ENCODE data around the gene DIRAS1.

DIRAS1 gene

GRCh38 chr19:2755448-2755705 lies 34.2 kb upstream of the DIRAS1 start:
- no peaks in the 10 kb centered on the region for H3K4me1 ChIP-seq (ENCODE audit: control insufficient read depth, insufficient read depth, low read length)
- no peaks in the 10 kb centered on the region for H3K9me3 ChIP-seq (ENCODE audit: control insufficient read depth, low read length)
- no peak overlapping the region for H3K27ac ChIP-seq (ENCODE audit: insufficient read depth, low read depth, low read length, poor library complexity, severe bottlenecking)
- H3K36me3 ChIP-seq (ENCODE audit: control insufficient read depth, insufficient read depth, low read length): peaks cover 24% of the 10 kb centered on the region
- 95 to 97% methylated on average over 16 of the region's 16 CpGs for WGBS, 2 experiments
- no peaks in the 10 kb centered on the region for H3K27me3 ChIP-seq (ENCODE audit: control insufficient read depth, insufficient read depth, low read length, poor library complexity, severe bottlenecking)
- H3K4me3 ChIP-seq (ENCODE audit: insufficient read depth, low read depth, low read length): no peak overlapping the region

GRCh38 chr19:2754659-2755447 lies 33.7 kb upstream of the DIRAS1 start:
- H3K9me3 ChIP-seq (ENCODE audit: control insufficient read depth, low read length): no peaks in the 10 kb centered on the region
- no peak overlapping the region for H3K4me3 ChIP-seq (ENCODE audit: insufficient read depth, low read depth, low read length)
- peaks cover 23% of the 10 kb centered on the region for H3K36me3 ChIP-seq (ENCODE audit: control insufficient read depth, insufficient read depth, low read length)
- no peaks in the 10 kb centered on the region for H3K27me3 ChIP-seq (ENCODE audit: control insufficient read depth, insufficient read depth, low read length, poor library complexity, severe bottlenecking)
- no peak overlapping the region for H3K27ac ChIP-seq (ENCODE audit: insufficient read depth, low read depth, low read length, poor library complexity, severe bottlenecking)
- H3K4me1 ChIP-seq (ENCODE audit: control insufficient read depth, insufficient read depth, low read length): no peaks in the 10 kb centered on the region
- WGBS, 2 experiments: 93 to 94% methylated on average over 43 of the region's 43 CpGs

GRCh38 chr19:2751438-2751830 lies 30.3 kb upstream of the DIRAS1 start:
- WGBS, 2 experiments: 92 to 93% methylated on average over 21 of the region's 21 CpGs

GRCh38 chr19:2750808-2751437 lies 29.8 kb upstream of the DIRAS1 start:
- Histone ChIP-seq H3K36me3 (ENCODE audit: control insufficient read depth, insufficient read depth, low read length) (peaks cover 7% of the 10 kb centered on the region), H3K4me3 (ENCODE audit: insufficient read depth, low read depth, low read length) (no peak overlapping the region), H3K27ac (ENCODE audit: insufficient read depth, low read depth, low read length, poor library complexity, severe bottlenecking) (no peak overlapping the region), H3K4me1 (ENCODE audit: control insufficient read depth, insufficient read depth, low read length) (no peaks in the 10 kb centered on the region), H3K9me3 (ENCODE audit: control insufficient read depth, low read length) (no peaks in the 10 kb centered on the region), H3K27me3 (ENCODE audit: control insufficient read depth, insufficient read depth, low read length, poor library complexity, severe bottlenecking) (peaks cover 8% of the 10 kb centered on the region)
- WGBS, 2 experiments: 86 to 88% methylated on average over 17 of the region's 17 CpGs

More at GRCh38 chr19:2751438-2751830, 30.3 kb upstream of the DIRAS1 start:
- H3K4me3 ChIP-seq (ENCODE audit: insufficient read depth, low read depth, low read length): no peak overlapping the region
- no peaks in the 10 kb centered on the region for H3K4me1 ChIP-seq (ENCODE audit: control insufficient read depth, insufficient read depth, low read length)
- no peaks in the 10 kb centered on the region for H3K9me3 ChIP-seq (ENCODE audit: control insufficient read depth, low read length)
- H3K27ac ChIP-seq (ENCODE audit: insufficient read depth, low read depth, low read length, poor library complexity, severe bottlenecking): no peak overlapping the region
- H3K36me3 ChIP-seq (ENCODE audit: control insufficient read depth, insufficient read depth, low read length): peaks cover 10% of the 10 kb centered on the region
- H3K27me3 ChIP-seq (ENCODE audit: control insufficient read depth, insufficient read depth, low read length, poor library complexity, severe bottlenecking): peaks cover 8% of the 10 kb centered on the region

- Histone ChIP-seq H3K27ac (ENCODE audit: insufficient read depth, low read depth, low read length, poor library complexity, severe bottlenecking) (no peak overlapping the region), H3K4me1 (ENCODE audit: control insufficient read depth, insufficient read depth, low read length) (no peaks in the 10 kb centered on the region), H3K27me3 (ENCODE audit: control insufficient read depth, insufficient read depth, low read length, poor library complexity, severe bottlenecking) (peaks cover 13% of the 10 kb centered on the region), H3K36me3 (ENCODE audit: control insufficient read depth, insufficient read depth, low read length) (no peaks in the 10 kb centered on the region), H3K9me3 (ENCODE audit: control insufficient read depth, low read length) (no peaks in the 10 kb centered on the region), H3K4me3 (ENCODE audit: insufficient read depth, low read depth, low read length) (no peak overlapping the region)
- WGBS, 2 experiments: 86 to 87% methylated on average over 7 of the region's 7 CpGs
Measured at GRCh38 chr19:2747349-2747748, 26.2 kb upstream of the DIRAS1 start.

- H3K9me3 ChIP-seq (ENCODE audit: control insufficient read depth, low read length): no peaks in the 10 kb centered on the region
- 44 to 50% methylated on average over 4 of the region's 4 CpGs for WGBS, 2 experiments
Measured at GRCh38 chr19:2744113-2744512, 22.9 kb upstream of the DIRAS1 start.

GRCh38 chr19:2743099-2743498 lies 21.9 kb upstream of the DIRAS1 start:
- Histone ChIP-seq H3K4me1 (ENCODE audit: control insufficient read depth, insufficient read depth, low read length) (peaks cover 5% of the 10 kb centered on the region), H3K4me3 (ENCODE audit: insufficient read depth, low read depth, low read length) (no peak overlapping the region), H3K27me3 (ENCODE audit: control insufficient read depth, insufficient read depth, low read length, poor library complexity, severe bottlenecking) (peaks cover 16% of the 10 kb centered on the region), H3K27ac (ENCODE audit: insufficient read depth, low read depth, low read length, poor library complexity, severe bottlenecking) (no peak overlapping the region), H3K9me3 (ENCODE audit: control insufficient read depth, low read length) (no peaks in the 10 kb centered on the region), H3K36me3 (ENCODE audit: control insufficient read depth, insufficient read depth, low read length) (no peaks in the 10 kb centered on the region)
- WGBS, 2 experiments: 78 to 85% methylated on average over 8 of the region's 8 CpGs

More at GRCh38 chr19:2744113-2744512, 22.9 kb upstream of the DIRAS1 start:
- H3K4me3 ChIP-seq (ENCODE audit: insufficient read depth, low read depth, low read length): no peak overlapping the region
- peaks cover 3% of the 10 kb centered on the region for H3K4me1 ChIP-seq (ENCODE audit: control insufficient read depth, insufficient read depth, low read length)
- H3K36me3 ChIP-seq (ENCODE audit: control insufficient read depth, insufficient read depth, low read length): no peaks in the 10 kb centered on the region
- no peak overlapping the region for H3K27ac ChIP-seq (ENCODE audit: insufficient read depth, low read depth, low read length, poor library complexity, severe bottlenecking)
- H3K27me3 ChIP-seq (ENCODE audit: control insufficient read depth, insufficient read depth, low read length, poor library complexity, severe bottlenecking): peaks cover 21% of the 10 kb centered on the region

GRCh38 chr19:2740314-2740656 lies 19.1 kb upstream of the DIRAS1 start:
- Histone ChIP-seq H3K36me3 (ENCODE audit: control insufficient read depth, insufficient read depth, low read length) (no peaks in the 10 kb centered on the region), H3K9me3 (ENCODE audit: control insufficient read depth, low read length) (no peaks in the 10 kb centered on the region), H3K27ac (ENCODE audit: insufficient read depth, low read depth, low read length, poor library complexity, severe bottlenecking) (no peak overlapping the region), H3K27me3 (ENCODE audit: control insufficient read depth, insufficient read depth, low read length, poor library complexity, severe bottlenecking) (peaks cover 13% of the 10 kb centered on the region), H3K4me1 (ENCODE audit: control insufficient read depth, insufficient read depth, low read length) (peaks cover 5% of the 10 kb centered on the region), H3K4me3 (ENCODE audit: insufficient read depth, low read depth, low read length) (no peak overlapping the region)
- WGBS, 2 experiments: 49 to 50% methylated on average over 13 of the region's 13 CpGs

- H3K36me3 ChIP-seq (ENCODE audit: control insufficient read depth, insufficient read depth, low read length): no peaks in the 10 kb centered on the region
- peaks cover 5% of the 10 kb centered on the region for H3K4me1 ChIP-seq (ENCODE audit: control insufficient read depth, insufficient read depth, low read length)
- 1% methylated on average over 64 of the region's 64 CpGs for WGBS, 2 experiments
- no peak within 1 kb of the TSS for H3K27ac ChIP-seq (ENCODE audit: insufficient read depth, low read depth, low read length, poor library complexity, severe bottlenecking)
- H3K27me3 ChIP-seq (ENCODE audit: control insufficient read depth, insufficient read depth, low read length, poor library complexity, severe bottlenecking): peaks cover 13% of the 10 kb centered on the region
- peak within 1 kb of the TSS; percentile 91 for H3K4me3 ChIP-seq (ENCODE audit: insufficient read depth, low read depth, low read length)
- H3K9me3 ChIP-seq (ENCODE audit: control insufficient read depth, low read length): no peaks in the 10 kb centered on the region
Measured at GRCh38 chr19:2739602-2740313, 18.6 kb upstream of the DIRAS1 start, which contains the start of gene SLC39A3. Gene SLC39A3, minus strand, starts transcription at chr19:2740017. Its CDS starts 2,760 bp downstream, at chr19:2737257.

GRCh38 chr19:2736550-2737190 lies 15.5 kb upstream of the DIRAS1 start:
- no peaks in the 10 kb centered on the region for H3K36me3 ChIP-seq (ENCODE audit: control insufficient read depth, insufficient read depth, low read length)
- no peak overlapping the region for H3K27ac ChIP-seq (ENCODE audit: insufficient read depth, low read depth, low read length, poor library complexity, severe bottlenecking)
- H3K27me3 ChIP-seq (ENCODE audit: control insufficient read depth, insufficient read depth, low read length, poor library complexity, severe bottlenecking): peaks cover 8% of the 10 kb centered on the region
- no peak overlapping the region for H3K4me3 ChIP-seq (ENCODE audit: insufficient read depth, low read depth, low read length)
- WGBS, 2 experiments: 94 to 95% methylated on average over 15 of the region's 15 CpGs
- H3K9me3 ChIP-seq (ENCODE audit: control insufficient read depth, low read length): no peaks in the 10 kb centered on the region
- peaks cover 5% of the 10 kb centered on the region for H3K4me1 ChIP-seq (ENCODE audit: control insufficient read depth, insufficient read depth, low read length)
